ENCODE measurements around the gene BCKDHA.
"Not testable (repeated sequence)": the region's sequence is repeated elsewhere in the genome, so short reads cannot be mapped to it uniquely, and the experiment has no call there.

BCKDHA gene

DNA sequence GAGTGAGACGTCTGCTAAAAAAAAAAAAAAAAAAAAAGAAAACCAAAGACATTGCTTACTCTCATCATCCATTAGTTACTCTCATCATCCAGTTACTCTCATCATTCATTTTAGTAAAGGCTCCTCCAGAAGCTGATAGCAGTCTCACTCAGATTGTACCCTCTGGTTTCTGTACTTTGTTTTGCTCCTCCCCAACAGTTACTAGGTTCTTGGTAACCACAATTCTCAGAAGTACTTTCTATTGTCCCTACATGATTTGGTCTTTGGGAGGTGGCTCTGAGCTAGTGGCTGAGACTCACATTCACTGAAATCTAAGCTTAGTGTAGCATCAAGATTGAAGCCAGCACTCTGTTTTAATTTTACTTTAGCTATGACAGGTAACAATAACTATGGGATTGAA is 59.6 kb downstream of the BCKDHA start:
- Histone ChIP-seq H3K4me1 (ENCODE audit: control insufficient read depth in 5 of 5, insufficient read depth in 5 of 5, low read length in 5 of 5) (peaks cover 0 to 24% (median 17%) of the 10 kb centered on the region in 5 donors), H3K27ac (ENCODE audit: low read depth, low read length) (no peak overlapping the region), H3K9me3 (ENCODE audit: control insufficient read depth in 5 of 5, low read length in 5 of 5) (peaks cover 0 to 3% (median 0%) of the 10 kb centered on the region in 5 donors), H3K27me3 (ENCODE audit: control insufficient read depth in 5 of 5, insufficient read depth in 4 of 5, low read length in 5 of 5) (peaks cover 0 to 12% (median 5%) of the 10 kb centered on the region in 5 donors), H3K36me3 (ENCODE audit: control insufficient read depth in 5 of 5, insufficient read depth in 5 of 5, low read length in 5 of 5) (no peaks in the 10 kb centered on the region), H3K9ac (ENCODE audit: low read length in 5 of 5) (no peak overlapping the region), H3K4me3 (ENCODE audit: low read depth in 1 of 5, low read length in 5 of 5) (no peak overlapping the region)

DNA sequence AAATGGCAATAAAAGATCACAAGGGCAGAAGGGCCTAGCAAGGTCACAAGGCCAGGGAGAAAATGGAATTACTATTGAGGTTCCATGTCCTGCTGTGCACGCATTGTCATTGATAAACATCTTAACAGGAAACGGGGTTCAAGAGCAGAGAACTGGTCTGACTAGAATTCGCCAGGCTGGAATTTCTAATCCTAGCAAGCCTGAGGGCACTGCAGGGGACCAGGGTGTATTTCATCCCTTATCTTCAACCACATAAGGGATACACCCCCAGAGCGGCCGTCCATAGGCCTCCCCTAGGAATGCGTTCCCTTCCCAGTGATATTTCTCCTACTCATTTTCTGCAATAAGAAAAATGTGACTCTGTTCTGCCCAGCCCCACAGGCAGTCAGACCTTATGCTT is 64.9 kb downstream of the BCKDHA start:
- H3K27ac ChIP-seq (ENCODE audit: low read depth, low read length) = no peak overlapping the region
- H3K36me3 ChIP-seq (ENCODE audit: control insufficient read depth in 5 of 5, insufficient read depth in 5 of 5, low read length in 5 of 5) = no peaks in the 10 kb centered on the region
- H3K9me3 ChIP-seq (ENCODE audit: control insufficient read depth in 5 of 5, low read length in 5 of 5) = peaks cover 0 to 8% (median 0%) of the 10 kb centered on the region in 5 donors
- no peak overlapping the region for H3K4me3 ChIP-seq (ENCODE audit: low read depth in 1 of 5, low read length in 5 of 5)
- peaks cover 0 to 2% (median 0%) of the 10 kb centered on the region in 5 donors for H3K4me1 ChIP-seq (ENCODE audit: control insufficient read depth in 5 of 5, insufficient read depth in 5 of 5, low read length in 5 of 5)
- H3K9ac ChIP-seq (ENCODE audit: low read length in 5 of 5) = no peak overlapping the region
- peaks cover 0 to 18% (median 16%) of the 10 kb centered on the region in 5 donors for H3K27me3 ChIP-seq (ENCODE audit: control insufficient read depth in 5 of 5, insufficient read depth in 4 of 5, low read length in 5 of 5)

DNA sequence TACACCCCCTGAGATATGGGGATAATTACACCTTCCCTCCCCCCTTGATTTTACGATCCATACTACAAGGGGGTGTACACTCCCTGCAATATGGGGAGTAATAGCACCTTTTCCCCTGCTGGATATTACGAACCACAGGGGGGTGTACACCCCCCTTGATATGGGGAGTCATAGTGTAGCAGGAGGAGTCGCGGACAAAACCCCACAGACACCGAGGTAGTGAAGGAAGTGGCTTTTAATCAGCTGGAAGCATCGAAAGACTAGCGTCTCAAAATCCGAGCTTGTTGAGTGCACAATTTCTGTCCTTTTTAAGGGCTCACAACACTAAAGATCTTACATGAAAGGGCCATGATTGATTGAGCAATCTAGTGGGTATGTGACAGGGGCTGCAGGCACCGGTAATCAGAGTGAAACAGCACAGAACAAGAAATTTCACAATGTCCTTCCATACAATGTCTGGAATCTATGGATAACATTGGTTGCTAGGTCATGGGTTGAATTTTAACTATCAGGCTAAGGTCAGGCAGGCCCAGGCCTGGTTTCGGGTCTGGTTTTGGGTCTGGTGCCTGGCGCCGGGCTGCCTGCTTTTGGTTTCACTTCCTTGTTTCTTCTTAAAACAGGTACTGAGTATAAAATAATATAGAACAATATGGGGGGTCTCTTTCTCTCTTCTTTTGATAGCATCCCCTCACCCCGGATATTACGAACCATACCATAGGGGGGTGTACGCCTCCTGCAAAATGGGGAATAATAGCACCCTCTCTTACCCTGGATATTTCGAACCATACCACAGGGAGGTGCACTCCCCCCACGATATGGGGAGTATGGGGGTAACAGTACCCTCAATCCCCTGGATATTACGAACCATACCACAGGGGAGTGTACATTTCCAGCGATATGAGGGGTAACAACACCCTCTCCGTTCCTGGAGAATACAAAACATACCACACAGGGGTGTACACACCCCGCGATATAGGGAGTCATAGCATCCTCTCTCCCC is 65.9 kb downstream of the BCKDHA start:
- H3K36me3 ChIP-seq (ENCODE audit: control insufficient read depth in 5 of 5, insufficient read depth in 5 of 5, low read length in 5 of 5) = not testable (repeated sequence)

More for the DNA sequence above, 65.9 kb downstream of the BCKDHA start:
- H3K27me3 ChIP-seq (ENCODE audit: control insufficient read depth in 5 of 5, insufficient read depth in 4 of 5, low read length in 5 of 5) = peaks cover 0 to 23% (median 14%) of the 10 kb centered on the region in 5 donors
- not testable (repeated sequence) for H3K9ac ChIP-seq (ENCODE audit: low read length in 5 of 5); H3K4me3 ChIP-seq (ENCODE audit: low read depth in 1 of 5, low read length in 5 of 5); H3K27ac ChIP-seq (ENCODE audit: low read depth, low read length); H3K9me3 ChIP-seq (ENCODE audit: control insufficient read depth in 5 of 5, low read length in 5 of 5); H3K4me1 ChIP-seq (ENCODE audit: control insufficient read depth in 5 of 5, insufficient read depth in 5 of 5, low read length in 5 of 5)
